GM06990 (cell line): ENCODE measurements around the gene TIMM23B.
"Not testable (repeated sequence)": the region's sequence is repeated elsewhere in the genome, so short reads cannot be mapped to it uniquely, and the experiment has no call there.

Experiments used
- DNase-seq: peaks from one replicate; pipeline ENCODE4 v3.0.0-alpha.2; 2011; ENCODE audit not compliant: insufficient read length; ENCODE audit errors: extremely low read depth
- H3K27me3 ChIP-seq: replicated peaks from 2 replicates; pipeline ENCODE4 v1.6.0; 2011; ENCODE audit warnings: low read length; ENCODE audit not compliant: control insufficient read depth, insufficient read depth
- H3K36me3 ChIP-seq: 2 replicates; pipeline ENCODE4 v1.5.1; 2011; ENCODE audit warnings: low read length; ENCODE audit not compliant: control insufficient read depth, insufficient read depth
- H3K4me3 ChIP-seq: replicated peaks from 2 replicates; pipeline ENCODE4 v1.5.1; 2011; ENCODE audit warnings: low read depth, mild to moderate bottlenecking, control low read depth, low read length
- CTCF ChIP-seq: IDR thresholded peaks from 2 replicates; pipeline ENCODE4 v1.5.1; 2011; ENCODE audit warnings: low read length, control low read depth, mild to moderate bottlenecking, inconsistent platforms; ENCODE audit not compliant: insufficient read depth, poor library complexity, severe bottlenecking

Gene TIMM23B

GRCh38 chr10:50016926-50017325 is 75.1 kb downstream of the TIMM23B start:
- not testable (repeated sequence) for H3K27me3 ChIP-seq, DNase-seq, H3K36me3 ChIP-seq, H3K4me3 ChIP-seq

DNA sequence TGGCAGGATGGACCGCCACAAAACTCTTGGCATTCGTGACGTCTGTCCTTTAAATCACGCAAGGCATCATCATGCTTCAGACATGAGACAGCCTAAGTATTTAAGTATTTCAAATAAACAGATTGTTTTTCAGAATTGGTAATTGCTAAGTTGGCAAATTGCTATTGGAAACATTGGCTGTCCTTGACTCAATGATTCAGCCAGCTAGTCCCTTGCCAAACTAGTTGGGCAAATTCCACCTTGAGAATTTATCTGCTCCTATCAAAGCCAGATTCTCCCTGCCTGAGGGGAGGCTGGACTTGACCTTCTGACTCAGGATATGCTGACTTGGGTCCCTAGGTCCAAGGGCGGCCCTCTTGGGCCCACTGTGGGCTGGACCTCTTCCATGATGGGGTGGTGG is 75.8 kb downstream of the TIMM23B start:
- not testable (repeated sequence) for H3K27me3 ChIP-seq, DNase-seq

GRCh38 chr10:50019279-50019678 is 77.4 kb downstream of the TIMM23B start:
- not testable (repeated sequence) for DNase-seq, H3K4me3 ChIP-seq, H3K27me3 ChIP-seq, H3K36me3 ChIP-seq

More for the DNA sequence above, 75.8 kb downstream of the TIMM23B start:
- not testable (repeated sequence) for H3K36me3 ChIP-seq, H3K4me3 ChIP-seq

- DNase-seq, H3K4me3 ChIP-seq, H3K36me3 ChIP-seq, H3K27me3 ChIP-seq: not testable (repeated sequence)
These were observed 78.7 kb downstream of the TIMM23B start for GRCh38 chr10:50020451-50021024.

DNA sequence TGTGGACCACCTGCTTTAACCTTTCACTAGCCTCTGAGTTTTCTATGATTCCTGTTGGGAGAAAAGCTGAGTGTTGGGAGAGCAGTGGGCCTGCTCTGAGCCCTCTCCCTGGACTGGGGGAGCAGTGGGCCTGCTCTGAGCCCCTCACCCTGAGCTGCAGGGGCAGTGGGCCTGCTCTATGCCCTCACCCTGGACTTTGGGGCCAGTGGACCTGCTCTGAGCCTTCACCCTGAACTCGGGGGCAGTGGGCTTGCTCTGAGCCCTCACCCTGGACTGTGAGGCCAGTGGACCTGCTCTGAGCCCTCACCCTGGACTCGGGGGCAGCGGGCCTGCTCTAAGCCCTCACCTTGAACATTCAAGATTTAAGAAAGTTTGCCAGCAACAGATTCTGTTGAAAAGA is 79.8 kb downstream of the TIMM23B start:
- H3K4me3 ChIP-seq, result no peak overlapping the region
- H3K27me3 ChIP-seq, result no peaks in the 10 kb centered on the region
- DNase-seq, result no peak
- no peak for TF ChIP-seq CTCF
- no peaks in the 10 kb centered on the region for H3K36me3 ChIP-seq
